ENCODE results near the gene FSCN2.

DNA sequence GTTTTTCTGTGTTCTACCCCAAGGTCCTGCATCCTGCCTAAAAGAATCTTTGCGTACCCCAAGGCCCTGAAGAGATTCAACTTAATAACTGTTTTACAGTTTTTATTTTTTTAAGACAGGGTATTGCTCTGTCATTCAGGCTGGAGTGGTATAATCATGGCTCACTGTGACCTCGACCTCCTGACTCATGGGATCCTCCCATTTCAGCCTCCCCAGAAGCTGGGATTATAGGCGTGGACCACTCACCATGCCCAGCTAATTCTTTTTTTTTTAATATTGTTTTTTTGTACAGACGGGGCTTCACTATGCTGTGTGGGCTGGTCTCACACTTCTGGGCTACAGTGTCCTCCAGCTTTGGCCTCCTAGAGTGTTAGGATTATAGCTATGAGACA is 33.3 kb downstream of the FSCN2 start:
- no peak for TF ChIP-seq POLR2A (IDR thresholded peaks at IDR 0.05)
- TF ChIP-seq, protein P1, sequence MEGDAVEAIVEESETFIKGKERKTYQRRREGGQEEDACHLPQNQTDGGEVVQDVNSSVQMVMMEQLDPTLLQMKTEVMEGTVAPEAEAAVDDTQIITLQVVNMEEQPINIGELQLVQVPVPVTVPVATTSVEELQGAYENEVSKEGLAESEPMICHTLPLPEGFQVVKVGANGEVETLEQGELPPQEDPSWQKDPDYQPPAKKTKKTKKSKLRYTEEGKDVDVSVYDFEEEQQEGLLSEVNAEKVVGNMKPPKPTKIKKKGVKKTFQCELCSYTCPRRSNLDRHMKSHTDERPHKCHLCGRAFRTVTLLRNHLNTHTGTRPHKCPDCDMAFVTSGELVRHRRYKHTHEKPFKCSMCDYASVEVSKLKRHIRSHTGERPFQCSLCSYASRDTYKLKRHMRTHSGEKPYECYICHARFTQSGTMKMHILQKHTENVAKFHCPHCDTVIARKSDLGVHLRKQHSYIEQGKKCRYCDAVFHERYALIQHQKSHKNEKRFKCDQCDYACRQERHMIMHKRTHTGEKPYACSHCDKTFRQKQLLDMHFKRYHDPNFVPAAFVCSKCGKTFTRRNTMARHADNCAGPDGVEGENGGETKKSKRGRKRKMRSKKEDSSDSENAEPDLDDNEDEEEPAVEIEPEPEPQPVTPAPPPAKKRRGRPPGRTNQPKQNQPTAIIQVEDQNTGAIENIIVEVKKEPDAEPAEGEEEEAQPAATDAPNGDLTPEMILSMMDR (IDR thresholded peaks at IDR 0.05): no peak
